GM12878 (cell line): Measurements from ENCODE around the gene RPL5. TPM values are rescaled to one million over a fixed set of nuclear protein-coding genes. Genes with fewer than 3 reads are reported as not detected.

Experiments
- CBX5 ChIP-seq: sonication (generic); IDR thresholded peaks from 2 replicates; pipeline ENCODE4 v1.6.1; 2016; ENCODE audit warnings: low read depth, moderate library complexity, mild to moderate bottlenecking, inconsistent platforms
- MEF2A ChIP-seq: IDR thresholded peaks from 2 replicates; pipeline ENCODE4 v1.6.1; 2011; ENCODE audit warnings: low read depth, mild to moderate bottlenecking, low read length, moderate library complexity; ENCODE audit not compliant: insufficient read depth
- NBN ChIP-seq: fragments of 450-650 bp; IDR thresholded peaks from 2 replicates; pipeline ENCODE4 v1.6.1; 2016
- NR2C2 ChIP-seq: IDR thresholded peaks from 2 replicates; pipeline ENCODE4 v1.6.1; 2011; ENCODE audit warnings: borderline replicate concordance, low read depth; ENCODE audit not compliant: control insufficient read depth, insufficient read length
- RELB ChIP-seq: fragments of 450-650 bp; IDR thresholded peaks from 2 replicates; pipeline ENCODE4 v1.6.1; 2017; ENCODE audit warnings: low read depth, mild to moderate bottlenecking, moderate library complexity
- REST ChIP-seq: IDR thresholded peaks from 2 replicates; pipeline ENCODE4 v1.6.1; 2012; ENCODE audit warnings: mild to moderate bottlenecking, low read depth, low read length
- USF1 ChIP-seq: IDR thresholded peaks from 2 replicates; pipeline ENCODE4 v1.6.1; 2011; ENCODE audit warnings: borderline replicate concordance, low read depth, mild to moderate bottlenecking, moderate library complexity, mixed read lengths, low read length; ENCODE audit not compliant: insufficient read depth; ENCODE audit errors: extremely low read length
- ZBTB4 ChIP-seq: fragments of 450-650 bp; formaldehyde crosslinking; IDR thresholded peaks from 2 replicates; pipeline ENCODE4 v1.4.0; 2022; ENCODE audit warnings: mild to moderate bottlenecking, moderate library complexity
- polyA plus RNA-seq, 11 experiments: library from polyadenylated mRNA; depleted of rRNA in 4 of 11; unstranded in 6 of 11; stranded (reverse) in 5 of 11; fragments of >200 nt; fragmentation: Nextera tagmentation in 4 of 11; fragmentation: Illumina TruSeq in 1 of 11; extraction: Ambion mirVana in 4 of 11; extraction: Trizol in 1 of 11; gene quantifications; 1 replicate in 1 of 11; 2 replicates in 10 of 11; pipeline versions ENCODE4 v1.2.1 to v1.2.3, GENCODE V29; 2011 to 2016; ENCODE audit warnings: inconsistent platforms in 2 of 11, missing spikeins in 2 of 11, low read depth in 1 of 11
- total RNA-seq, 4 experiments: library from RNA; depleted of rRNA in 3 of 4; stranded (reverse); fragments of >200 nt in 3 of 4; fragmentation: Illumina TruSeq in 1 of 4; extraction: Trizol in 1 of 4; gene quantifications; 2 replicates each; pipeline versions ENCODE4 v1.2.1 to v1.2.3, GENCODE V29; 2013 to 2021

RPL5 gene
- total and polyA plus RNA-seq, 10 of the 15 experiments (the other 5 are each of a cell fraction or from before 2014, with no cell fraction given) = 1,685 to 6,047 (median 2,601) TPM

- TF ChIP-seq ZBTB4 (CRISPR knock-in tag) (no peak), USF1 (no peak), NBN (no peak), RELB (no peak), REST (no peak), CBX5 (no peak), NR2C2 (no peak), MEF2A (no peak)
Measured at GRCh38 chr1:92874987-92875386, 43.1 kb downstream of the RPL5 start (continued).
